DND-41 (cell line): Measurements from ENCODE around the gene YWHAB.

Experiments
- ATAC-seq: fragments of 200-7000 bp; cut with Tn5 transposase; 3 replicates; pipeline ENCODE4 v1.9.1; 2021; ENCODE audit warnings: low read depth; ENCODE audit not compliant: insufficient read depth
- DNase-seq: peaks from one replicate; pipeline ENCODE4 v3.0.0-alpha.2; 2020
- H2AFZ ChIP-seq: 2 replicates; pipeline ENCODE4 v1.6.0; 2012; ENCODE audit warnings: low read depth, low read length
- H3K27ac ChIP-seq: 2 replicates; pipeline ENCODE4 v1.5.1; 2012; ENCODE audit warnings: low read length, inconsistent platforms
- H3K27me3 ChIP-seq: fragments of 200-600 bp; sonication (generic); 2 replicates; pipeline ENCODE4 v1.6.0; 2012; ENCODE audit warnings: low read length, mild to moderate bottlenecking, inconsistent platforms; ENCODE audit not compliant: insufficient read depth, poor library complexity
- H3K36me3 ChIP-seq: 2 replicates; pipeline ENCODE4 v1.5.1; 2012; ENCODE audit warnings: low read length, inconsistent platforms; ENCODE audit not compliant: insufficient read depth
- H3K4me1 ChIP-seq: 2 replicates; pipeline ENCODE4 v1.5.1; 2012; ENCODE audit warnings: mild to moderate bottlenecking, low read length; ENCODE audit not compliant: insufficient read depth
- H3K4me2 ChIP-seq: 2 replicates; pipeline ENCODE4 v1.6.0; 2012; ENCODE audit warnings: mild to moderate bottlenecking, moderate library complexity, low read length, inconsistent platforms; ENCODE audit not compliant: insufficient read depth
- H3K4me3 ChIP-seq, 2 experiments: fragments of 200-600 bp in 1 of 2; shearing (Covaris generic) in 1 of 2; 2 replicates each; pipeline ENCODE4 v1.5.1; 2012 to 2016; ENCODE audit warnings: inconsistent platforms in 2 of 2, low read length in 2 of 2, mild to moderate bottlenecking in 2 of 2, low read depth in 1 of 2, moderate library complexity in 1 of 2
- H3K79me2 ChIP-seq: 2 replicates; pipeline ENCODE4 v1.6.0; 2012; ENCODE audit warnings: low read length, inconsistent platforms; ENCODE audit not compliant: insufficient read depth
- H3K9ac ChIP-seq: 2 replicates; pipeline ENCODE4 v1.6.0; 2012; ENCODE audit warnings: low read depth, mild to moderate bottlenecking, inconsistent platforms, low read length, moderate library complexity
- H3K9me3 ChIP-seq: 2 replicates; pipeline ENCODE4 v1.5.1; 2012; ENCODE audit warnings: low read length, moderate library complexity, mild to moderate bottlenecking, inconsistent platforms; ENCODE audit not compliant: insufficient read depth, severe bottlenecking
- H4K20me1 ChIP-seq: 2 replicates; pipeline ENCODE4 v1.6.0; 2012; ENCODE audit warnings: low read length; ENCODE audit not compliant: insufficient read depth
- CTCF ChIP-seq: IDR thresholded peaks from 2 replicates; pipeline ENCODE4 v1.5.1; 2012; ENCODE audit warnings: borderline replicate concordance, low read length, moderate library complexity, mild to moderate bottlenecking; ENCODE audit not compliant: poor library complexity, severe bottlenecking; ENCODE audit errors: extremely low read depth
- EZH2 ChIP-seq: IDR thresholded peaks from 3 replicates; pipeline ENCODE4 v1.6.1; 2012; ENCODE audit warnings: borderline replicate concordance, low read depth, mild to moderate bottlenecking, moderate library complexity, low read length, inconsistent platforms; ENCODE audit not compliant: severe bottlenecking

Gene YWHAB

GRCh38 chr20:44911264-44911921, 25.9 kb downstream of the YWHAB start:
- TF ChIP-seq EZH2 = no peak
- peak; percentile 55 for TF ChIP-seq CTCF
- no peak overlapping the region for H3K9ac ChIP-seq
- peak overlapping the region; percentile 93; the same call in 1 of the 2 replicates for H3K4me2 ChIP-seq
- peaks cover 10% of the 10 kb centered on the region for H3K79me2 ChIP-seq
- no peak overlapping the region for H3K4me3 ChIP-seq
- DNase-seq = peak; percentile 45
- no peak overlapping the region for H2AFZ ChIP-seq
- peaks cover 10% of the 10 kb centered on the region for H4K20me1 ChIP-seq
- no peaks in the 10 kb centered on the region for H3K9me3 ChIP-seq
- peaks cover 48% of the 10 kb centered on the region for H3K36me3 ChIP-seq
- H3K27ac ChIP-seq = no peak overlapping the region
- peaks cover 26% of the 10 kb centered on the region for H3K4me1 ChIP-seq
- ATAC-seq = no peak
- no peaks in the 10 kb centered on the region for H3K27me3 ChIP-seq

- H4K20me1 ChIP-seq = peaks cover 10% of the 10 kb centered on the region
- H3K79me2 ChIP-seq = peaks cover 10% of the 10 kb centered on the region
- ATAC-seq (no peak), DNase-seq (no peak)
- H3K4me2 ChIP-seq = no peak overlapping the region
- H2AFZ ChIP-seq = no peak overlapping the region
- no peak for TF ChIP-seq CTCF
- no peak for TF ChIP-seq EZH2
- H3K27me3 ChIP-seq = no peaks in the 10 kb centered on the region
- H3K9me3 ChIP-seq = no peaks in the 10 kb centered on the region
- peaks cover 48% of the 10 kb centered on the region for H3K36me3 ChIP-seq
- peaks cover 26% of the 10 kb centered on the region for H3K4me1 ChIP-seq
- no peak overlapping the region for H3K27ac ChIP-seq
- H3K9ac ChIP-seq = no peak overlapping the region
- no peak overlapping the region for H3K4me3 ChIP-seq
Measured at GRCh38 chr20:44912189-44912588, 26.7 kb downstream of the YWHAB start.

GRCh38 chr20:44914924-44915323, 29.4 kb downstream of the YWHAB start:
- ATAC-seq (no peak), DNase-seq (no peak)
- Histone ChIP-seq H3K9ac (no peak overlapping the region), H4K20me1 (no peaks in the 10 kb centered on the region), H3K4me3 (no peak overlapping the region), H3K4me2 (no peak overlapping the region), H3K27ac (no peak overlapping the region), H3K27me3 (no peaks in the 10 kb centered on the region), H3K79me2 (peaks cover 10% of the 10 kb centered on the region), H3K9me3 (no peaks in the 10 kb centered on the region), H3K36me3 (peaks cover 44% of the 10 kb centered on the region), H2AFZ (no peak overlapping the region), H3K4me1 (peaks cover 14% of the 10 kb centered on the region)
- TF ChIP-seq EZH2 (no peak), CTCF (no peak)
